Smooth muscle cell (in vitro differentiated cells): Measurements from ENCODE around the gene FGF9. TPM values are rescaled to one million over a fixed set of nuclear protein-coding genes. Genes with fewer than 3 reads are reported as not detected.

ENCODE experiments used
- DNase-seq: peaks from one replicate; lab custom pipeline; 2025; ENCODE audit not compliant: unreplicated experiment; lab: John Stamatoyannopoulos, UW
- H2AFZ ChIP-seq: fragments of 200-600 bp; sonication (generic); 2 replicates; pipeline ENCODE4 v1.6.0; 2016; ENCODE audit warnings: antibody characterized with exemption, low read depth, mild to moderate bottlenecking
- H3F3A ChIP-seq: fragments of 200-600 bp; sonication (generic); 2 replicates; pipeline ENCODE4 v1.6.0; 2017; ENCODE audit warnings: antibody characterized with exemption, low read depth
- H3K27ac ChIP-seq: fragments of 200-600 bp; sonication (generic); 2 replicates; pipeline ENCODE4 v1.5.1; 2016; ENCODE audit warnings: low read depth, mild to moderate bottlenecking
- H3K27me3 ChIP-seq: fragments of 200-600 bp; sonication (generic); 2 replicates; pipeline ENCODE4 v1.6.1; 2016; ENCODE audit warnings: low read depth, mild to moderate bottlenecking
- H3K36me3 ChIP-seq: fragments of 200-600 bp; sonication (generic); 2 replicates; pipeline ENCODE4 v1.5.1; 2016; ENCODE audit warnings: low read depth
- H3K4me1 ChIP-seq: fragments of 200-600 bp; sonication (generic); 2 replicates; pipeline ENCODE4 v1.5.1; 2016; ENCODE audit warnings: low read depth
- H3K4me2 ChIP-seq: fragments of 200-600 bp; sonication (generic); 2 replicates; pipeline ENCODE4 v1.6.0; 2016; ENCODE audit warnings: mild to moderate bottlenecking
- H3K4me3 ChIP-seq: fragments of 200-600 bp; sonication (generic); 2 replicates; pipeline ENCODE4 v1.5.1; 2016; ENCODE audit warnings: mild to moderate bottlenecking
- H3K79me2 ChIP-seq: fragments of 200-600 bp; sonication (generic); 2 replicates; pipeline ENCODE4 v1.6.0; 2016; ENCODE audit warnings: low read depth, mild to moderate bottlenecking
- H3K9ac ChIP-seq: fragments of 200-600 bp; sonication (generic); 2 replicates; pipeline ENCODE4 v1.6.0; 2016; ENCODE audit warnings: low read depth
- H3K9me3 ChIP-seq: fragments of 200-600 bp; sonication (generic); replicated peaks from 2 replicates; pipeline ENCODE4 v1.5.1; 2016; ENCODE audit warnings: low read depth
- H4K20me1 ChIP-seq: fragments of 200-600 bp; sonication (generic); 2 replicates; pipeline ENCODE4 v1.6.0; 2016; ENCODE audit warnings: low read depth
- CTCF ChIP-seq: fragments of 200-600 bp; sonication (generic); IDR thresholded peaks from 2 replicates; pipeline ENCODE4 v1.5.1; 2017; ENCODE audit warnings: borderline replicate concordance, mild to moderate bottlenecking, antibody characterized with exemption; ENCODE audit not compliant: insufficient read depth, poor library complexity, severe bottlenecking
- WGBS: methylation state at CpG from one replicate; pipeline ENCODE4 v1.1.7; 2016; ENCODE audit warnings: low lambda C conversion rate; 5-methylcytosine and 5-hydroxymethylcytosine counted together
- polyA plus RNA-seq: library from polyadenylated mRNA; unstranded; fragments of >200 nt; fragmentation: Nextera tagmentation; extraction: Ambion mirVana; gene quantifications from 2 replicates; pipeline ENCODE4 v1.2.1, GENCODE V29; 2016
- total RNA-seq: library from RNA; depleted of rRNA; stranded (reverse); fragments of >200 nt; gene quantifications from 2 replicates; pipeline ENCODE4 v1.2.3, GENCODE V29; 2014

Gene FGF9
- total and polyA plus RNA-seq, 2 experiments from 2014 or later: 0.56 TPM; not detected in 1

GRCh38 chr13:21744149-21744548 lies 73.3 kb downstream of the FGF9 start:
- no peak overlapping the region for H3K27ac ChIP-seq
- peaks cover 5% of the 10 kb centered on the region for H3F3A ChIP-seq
- no peak overlapping the region for H3K4me3 ChIP-seq
- no peak for TF ChIP-seq CTCF
- WGBS: 39% methylated on average over 3 of the region's 3 CpGs
- no peaks in the 10 kb centered on the region for H3K79me2 ChIP-seq
- H3K4me1 ChIP-seq: no peaks in the 10 kb centered on the region
- no peaks in the 10 kb centered on the region for H3K27me3 ChIP-seq
- no peak for DNase-seq
- no peaks in the 10 kb centered on the region for H4K20me1 ChIP-seq
- no peak overlapping the region for H3K4me2 ChIP-seq
- no peak overlapping the region for H2AFZ ChIP-seq
- H3K36me3 ChIP-seq: no peaks in the 10 kb centered on the region
- no peak overlapping the region for H3K9ac ChIP-seq
- H3K9me3 ChIP-seq: no peaks in the 10 kb centered on the region

DNA sequence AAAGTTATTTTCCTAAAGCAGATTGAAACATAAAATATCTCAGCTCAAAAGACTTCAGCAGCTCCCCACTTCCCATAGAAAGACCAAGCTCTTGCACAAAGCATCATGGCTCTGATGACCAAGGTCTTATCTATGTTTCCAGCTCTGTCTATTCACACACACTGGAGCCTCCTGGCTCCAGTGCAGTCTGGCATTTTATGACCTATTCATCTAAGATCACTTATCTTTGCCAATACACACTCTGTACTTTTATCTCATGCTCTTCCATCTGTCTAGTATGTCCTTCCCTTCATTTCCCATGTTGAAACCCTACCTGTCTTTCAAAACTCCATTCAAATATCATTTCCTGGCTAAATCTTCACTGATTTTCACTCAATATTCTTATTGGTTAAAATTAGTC lies 74.4 kb downstream of the FGF9 start:
- Histone ChIP-seq H3K4me2 (no peak overlapping the region), H3F3A (peaks cover 5% of the 10 kb centered on the region), H3K9ac (no peak overlapping the region), H3K27ac (no peak overlapping the region), H3K27me3 (no peaks in the 10 kb centered on the region), H4K20me1 (no peaks in the 10 kb centered on the region), H3K36me3 (no peaks in the 10 kb centered on the region), H3K9me3 (no peaks in the 10 kb centered on the region), H3K79me2 (no peaks in the 10 kb centered on the region), H3K4me1 (no peaks in the 10 kb centered on the region), H2AFZ (no peak overlapping the region), H3K4me3 (no peak overlapping the region)
- no peak for DNase-seq
- TF ChIP-seq CTCF: no peak

GRCh38 chr13:21747456-21747855 lies 76.6 kb downstream of the FGF9 start:
- no peak for DNase-seq
- no peak for TF ChIP-seq CTCF
- Histone ChIP-seq H3K4me1 (no peaks in the 10 kb centered on the region), H3K4me2 (peak overlapping the region; percentile 25), H3F3A (peaks cover 5% of the 10 kb centered on the region), H4K20me1 (no peaks in the 10 kb centered on the region), H2AFZ (no peak overlapping the region), H3K27me3 (no peaks in the 10 kb centered on the region), H3K9ac (no peak overlapping the region), H3K79me2 (no peaks in the 10 kb centered on the region), H3K9me3 (no peaks in the 10 kb centered on the region), H3K36me3 (no peaks in the 10 kb centered on the region), H3K27ac (no peak overlapping the region), H3K4me3 (no peak overlapping the region)
- 12% methylated on average over 4 of the region's 4 CpGs for WGBS

DNA sequence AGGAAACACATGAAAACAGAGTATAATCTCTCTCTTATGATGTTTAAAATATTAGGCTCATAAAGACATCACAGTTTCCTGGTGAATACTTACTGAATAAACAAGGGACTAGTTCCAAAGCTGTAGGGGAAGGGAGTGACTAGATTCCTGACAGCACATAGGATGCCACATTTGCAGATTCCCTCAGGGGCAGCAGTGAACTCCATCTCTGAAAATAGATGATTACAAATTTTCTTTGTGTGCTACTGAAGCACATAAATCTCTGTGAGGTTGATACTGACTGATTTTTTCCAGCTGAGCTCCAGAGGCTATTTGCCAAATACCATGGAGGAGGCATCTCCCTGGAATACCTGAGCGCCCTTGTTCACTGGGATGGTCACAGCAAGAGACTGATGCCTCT lies 77.3 kb downstream of the FGF9 start:
- Histone ChIP-seq H3K36me3 (no peaks in the 10 kb centered on the region), H3F3A (peaks cover 5% of the 10 kb centered on the region), H3K9ac (no peak overlapping the region), H3K4me2 (peak overlapping the region; percentile 25), H3K79me2 (no peaks in the 10 kb centered on the region), H3K4me3 (no peak overlapping the region), H3K9me3 (no peaks in the 10 kb centered on the region), H4K20me1 (no peaks in the 10 kb centered on the region), H3K4me1 (no peaks in the 10 kb centered on the region), H3K27me3 (no peaks in the 10 kb centered on the region), H3K27ac (no peak overlapping the region), H2AFZ (no peak overlapping the region)
- TF ChIP-seq CTCF: no peak
- WGBS: 95% methylated on average over 1 of the region's 1 CpG
- DNase-seq: no peak
